IMR-90 (cell line): ENCODE data around the gene ZNF555.

Source experiments
- BHLHE40 ChIP-seq: fragments of 150-350 bp; IDR thresholded peaks from 2 replicates; pipeline ENCODE4 v1.6.1; 2016; ENCODE audit warnings: mild to moderate bottlenecking, low read depth, low read length
- CEBPB ChIP-seq: IDR thresholded peaks from 2 replicates; pipeline ENCODE4 v1.6.1; 2012; ENCODE audit warnings: low read depth, low read length, improper control_type of control experiment
- CHD1 ChIP-seq: IDR thresholded peaks from 2 replicates; pipeline ENCODE4 v1.6.1; 2012; ENCODE audit warnings: low read depth, low read length, improper control_type of control experiment
- CTCF ChIP-seq: conservative IDR thresholded peaks from 2 replicates; pipeline ENCODE4 v1.5.1; 2012; ENCODE audit warnings: mild to moderate bottlenecking, low read depth, low read length, improper control_type of control experiment
- ELK1 ChIP-seq: fragments of 150-350 bp; IDR thresholded peaks from 2 replicates; pipeline ENCODE4 v1.6.1; 2016; ENCODE audit warnings: low read depth, mild to moderate bottlenecking, low read length, moderate library complexity, borderline replicate concordance
- FOS ChIP-seq: fragments of 150-350 bp; IDR thresholded peaks from 2 replicates; pipeline ENCODE4 v1.6.1; 2016; ENCODE audit warnings: low read depth, low read length
- MAFK ChIP-seq: IDR thresholded peaks from 2 replicates; pipeline ENCODE4 v1.6.1; 2012; ENCODE audit warnings: low read depth, low read length, improper control_type of control experiment
- MAZ ChIP-seq: IDR thresholded peaks from 2 replicates; pipeline ENCODE4 v1.6.1; 2012; ENCODE audit warnings: low read depth, mild to moderate bottlenecking, low read length, improper control_type of control experiment, moderate library complexity, borderline replicate concordance
- MXI1 ChIP-seq: IDR thresholded peaks from 2 replicates; pipeline ENCODE4 v1.6.1; 2012; ENCODE audit warnings: low read depth, mild to moderate bottlenecking, low read length, moderate library complexity, borderline replicate concordance
- POLR2A ChIP-seq: IDR thresholded peaks from 2 replicates; pipeline ENCODE4 v1.6.1; 2012; ENCODE audit warnings: mild to moderate bottlenecking, low read depth, low read length
- RCOR1 ChIP-seq: IDR thresholded peaks from 2 replicates; pipeline ENCODE4 v1.6.1; 2012; ENCODE audit warnings: mild to moderate bottlenecking, low read length, improper control_type of control experiment; ENCODE audit not compliant: insufficient replicate concordance

GRCh38 chr19:2867025-2867991, 26.0 kb downstream of the ZNF555 start, which contains the start of gene ZNF556:
- TF ChIP-seq POLR2A (no peak), BHLHE40 (no peak), CTCF (no peak), ELK1 (no peak), RCOR1 (no peak), CEBPB (no peak), MAZ (no peak), FOS (no peak), CHD1 (no peak), MAFK (no peak), MXI1 (no peak)
